Activated CD8-positive, alpha-beta memory T cell treated with anti-CD3 and anti-CD28 coated beads for 36 hours (primary cell): Measurements from ENCODE around the gene PCARE. TPM values are rescaled to one million over a fixed set of nuclear protein-coding genes. Genes with fewer than 3 reads are reported as not detected.

Experiments
- CTCF ChIA-PET: fragments of 350-600 bp; sonication (Branson Sonifier 250); formaldehyde crosslinking; loops from one replicate; lab custom pipeline; 2021; ENCODE audit warnings: antibody characterized with exemption; lab: Charles Lee
- POLR2A ChIA-PET: fragments of 350-600 bp; sonication (Branson Sonifier 250); formaldehyde crosslinking; loops from one replicate; lab custom pipeline; 2021; ENCODE audit warnings: antibody characterized with exemption; lab: Charles Lee
- total RNA-seq, 2 experiments: library from RNA; stranded (reverse); gene quantifications; one replicate each; pipeline ENCODE4 v1.2.3, GENCODE V29; 2021

Gene PCARE
- total RNA-seq, 2 experiments from 2014 or later = not detected

- CTCF ChIA-PET = interaction anchor here (1.2 to 3.0 kb wide), 2 partner anchors 41 to 59 kb away, joined by 4 to 14 read pairs; no protein-coding TSS in a partner anchor
- POLR2A ChIA-PET = interaction anchor here (0.6 to 0.7 kb wide), 2 partner anchors 8 to 98 kb away, joined by 3 to 7 read pairs; no protein-coding TSS in a partner anchor
Observed at GRCh38 chr2:29017716-29018435, 56.4 kb downstream of the PCARE start.

GRCh38 chr2:29016504-29016903 lies 57.8 kb downstream of the PCARE start:
- POLR2A ChIA-PET = interaction anchor here (0.9 to 2.5 kb wide), 2 partner anchors 61 to 99 kb away, joined by 3 to 9 read pairs; no protein-coding TSS in a partner anchor

DNA sequence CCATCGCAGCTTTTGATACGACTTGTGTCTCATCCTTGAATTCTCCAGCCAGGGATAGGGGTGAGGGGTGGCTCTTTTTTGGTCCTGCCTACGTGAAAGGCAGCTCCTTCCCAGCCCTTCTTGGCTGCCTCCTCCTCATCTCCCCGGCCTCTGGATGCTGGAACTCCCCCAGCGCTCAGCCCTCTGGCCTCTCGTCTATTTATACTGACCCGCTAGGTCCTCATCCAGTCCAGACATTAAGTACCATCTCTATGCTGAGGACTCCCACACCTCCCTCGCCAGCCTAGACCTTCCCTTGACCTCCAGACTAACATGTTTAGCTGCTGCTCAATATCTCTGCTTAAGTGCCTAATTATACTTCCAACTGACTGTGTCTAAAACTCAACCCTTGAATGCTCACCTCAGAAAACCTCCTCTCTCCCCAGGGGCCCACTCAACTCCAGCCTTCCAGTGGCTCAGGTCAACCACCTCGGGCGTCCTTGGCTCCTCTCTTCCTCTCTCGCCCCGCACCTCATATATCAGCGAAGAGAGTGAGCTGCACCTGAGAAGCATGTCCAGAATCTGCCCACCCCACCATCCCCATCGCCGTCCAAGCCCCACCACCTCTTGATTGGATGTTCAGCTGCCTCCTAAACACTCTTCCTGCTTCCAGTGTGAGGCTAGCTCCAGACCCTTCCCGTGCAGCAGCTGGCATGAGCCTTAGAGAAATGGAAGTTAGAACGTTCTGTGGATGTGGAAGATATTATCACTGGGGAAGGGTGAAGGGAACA lies 58.4 kb downstream of the PCARE start:
- ChIA-PET POLR2A (interaction anchor here (0.7 to 2.5 kb wide), 5 partner anchors 15 to 105 kb away, joined by 3 to 9 read pairs (median 4); no protein-coding TSS in a partner anchor), CTCF (interaction anchor here (0.8 to 3.0 kb wide), 5 partner anchors 11 to 114 kb away, joined by 3 to 14 read pairs (median 5); no protein-coding TSS in a partner anchor)

More at GRCh38 chr2:29016504-29016903, 57.8 kb downstream of the PCARE start:
- CTCF ChIA-PET = interaction anchor here (1.0 to 3.0 kb wide), 4 partner anchors 11 to 113 kb away, joined by 3 to 14 read pairs (median 6); no protein-coding TSS in a partner anchor

- ChIA-PET POLR2A (interaction anchor here (0.6 to 2.5 kb wide), 6 partner anchors 14 to 158 kb away, joined by 3 to 9 read pairs (median 4); no protein-coding TSS in a partner anchor), CTCF (interaction anchor here (0.7 to 3.0 kb wide), 5 partner anchors 12 to 115 kb away, joined by 4 to 14 read pairs (median 5); no protein-coding TSS in a partner anchor)
Observed at GRCh38 chr2:29014811-29015421, 59.4 kb downstream of the PCARE start.

DNA sequence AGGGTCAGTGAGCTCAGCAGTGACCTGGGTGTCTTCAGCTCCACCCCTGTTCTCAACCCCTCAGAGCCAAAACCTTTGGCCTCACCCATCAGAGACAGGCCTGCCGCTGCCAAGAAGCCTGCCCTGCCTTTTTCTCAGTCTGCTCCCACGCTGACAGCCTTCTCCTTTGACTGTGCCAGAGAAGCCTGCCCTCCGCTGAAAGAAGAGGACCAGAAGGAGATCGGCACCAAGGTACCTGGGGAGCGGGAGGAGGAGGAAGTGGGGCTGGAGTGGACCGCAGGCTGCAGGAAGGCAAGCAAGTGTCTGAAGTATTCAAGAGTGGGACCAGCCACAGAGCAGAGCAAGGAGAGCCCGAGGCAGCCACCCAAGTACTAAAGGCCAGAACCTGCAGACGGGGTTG lies 60.0 kb downstream of the PCARE start:
- CTCF ChIA-PET = no interaction called here
- POLR2A ChIA-PET = interaction anchor here (0.6 to 2.5 kb wide), 2 partner anchors 102 to 135 kb away, joined by 5 to 9 read pairs; no protein-coding TSS in a partner anchor

DNA sequence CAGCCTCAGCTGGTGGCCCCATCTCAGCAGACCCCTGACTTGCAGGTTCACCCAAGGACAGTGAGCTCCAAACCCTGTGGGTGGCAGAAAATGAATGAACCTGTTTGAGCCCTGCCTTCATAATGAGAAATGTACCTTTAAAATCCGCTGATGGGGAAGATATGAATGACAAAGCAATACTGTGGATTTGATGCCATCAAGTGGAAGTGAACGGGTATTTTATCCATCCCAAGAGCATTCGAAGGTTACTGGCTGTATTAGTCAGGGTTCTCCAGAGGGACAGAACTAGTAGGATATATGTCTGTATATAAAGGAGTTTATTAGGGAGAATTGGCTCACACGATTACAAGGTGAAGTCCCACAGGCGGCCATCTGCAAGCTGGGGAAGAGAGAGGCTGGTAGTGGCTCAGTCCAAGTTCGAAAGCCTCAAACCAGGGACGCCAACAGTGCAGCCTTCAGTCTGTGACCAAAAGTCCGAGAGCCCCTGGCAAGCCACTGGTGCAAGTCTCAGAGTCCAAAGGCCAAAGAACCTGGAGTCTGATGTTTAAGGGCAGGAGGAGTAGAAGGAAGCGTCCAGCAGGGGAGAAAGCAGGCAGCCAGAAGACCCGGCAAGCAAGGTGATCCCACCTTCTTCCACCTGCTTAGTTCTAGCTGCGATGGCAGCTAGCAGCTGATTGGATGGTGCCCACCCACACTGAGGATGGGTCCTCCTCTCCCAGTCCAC lies 61.1 kb downstream of the PCARE start:
- POLR2A ChIA-PET = interaction anchor here (0.7 kb wide), 1 partner anchor 29 kb away, joined by 3 read pairs; no protein-coding TSS in a partner anchor

DNA sequence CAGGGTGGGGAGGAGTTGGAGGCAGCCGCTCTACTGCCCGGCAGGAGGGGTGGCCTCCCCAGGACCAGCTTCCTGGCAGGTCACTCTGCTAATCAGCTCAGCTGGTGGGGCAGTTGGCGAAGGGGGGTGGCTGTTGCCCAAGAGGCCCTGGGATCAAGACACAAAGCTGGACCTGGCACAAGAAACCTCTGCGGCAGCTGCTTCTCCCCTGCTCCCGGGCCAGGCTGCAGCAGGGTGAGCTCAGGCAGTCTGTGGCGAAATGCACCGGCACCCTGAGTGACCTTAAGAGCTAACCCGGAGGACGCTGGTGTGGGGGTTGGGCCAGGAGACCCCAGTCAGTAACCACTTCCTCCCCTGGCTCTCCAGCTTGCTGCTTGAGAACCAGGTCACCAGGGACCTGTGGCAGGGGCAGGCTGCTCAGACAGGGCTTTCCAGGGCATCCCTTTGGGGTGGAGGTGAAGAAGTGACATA lies 62.1 kb downstream of the PCARE start:
- POLR2A ChIA-PET = interaction anchor here (0.7 to 1.5 kb wide), 4 partner anchors 11 to 119 kb away, joined by 3 to 7 read pairs (median 3); no protein-coding TSS in a partner anchor
- CTCF ChIA-PET = interaction anchor here (1.3 kb wide), 2 partner anchors 53 to 142 kb away, joined by 3 to 4 read pairs; no protein-coding TSS in a partner anchor

More for the DNA sequence above, 61.1 kb downstream of the PCARE start:
- CTCF ChIA-PET = no interaction called here

Other genes starting within 250 kb of the PCARE start
- 10 to 100 TPM; 19.0 to 19.6 TPM for gene TRMT61B, start 204.2 kb downstream of the PCARE start, total RNA-seq
- 100 to 1,000 TPM; 175 to 178 TPM for gene WDR43, start 179.9 kb downstream of the PCARE start, total RNA-seq
- gene TOGARAM2, start 93.2 kb downstream of the PCARE start, total RNA-seq = 1 to 10 TPM; 5.7 to 6.4 TPM
- gene CLIP4, start 40.9 kb upstream of the PCARE start, total RNA-seq = 10 to 100 TPM; 18.5 to 21.5 TPM